H1 (cell line): ENCODE results near the gene ZNF302. TPM values are rescaled to one million over a fixed set of nuclear protein-coding genes. Genes with fewer than 3 reads are reported as not detected.

Experiments used
- CTCF ChIA-PET: fragments of 300-600 bp; sonication (Branson Sonifier 250); formaldehyde crosslinking; loops from one replicate; lab custom pipeline; 2021; ENCODE audit not compliant: partially characterized antibody; lab: Charles Lee
- POLR2A ChIA-PET: fragments of 300-600 bp; sonication (Branson Sonifier 250); formaldehyde crosslinking; loops from one replicate; lab custom pipeline; 2021; ENCODE audit warnings: inconsistent platforms; ENCODE audit not compliant: partially characterized antibody; lab: Charles Lee
- DNase-seq, 2 experiments: peaks; one replicate each; pipeline versions ENCODE4 v3.0.0 to v3.0.0-alpha.2; 2010 to 2022; ENCODE audit warnings: low spot score in 2 of 2, low read depth in 1 of 2, mixed read lengths in 1 of 2
- FAIRE-seq: peaks from 2 replicates; lab custom pipeline; 2011; peaks lifted over from hg19 to GRCh38; lab: Jason Lieb, UNC
- H2AFZ ChIP-seq: 2 replicates; pipeline ENCODE4 v1.8.1; 2012; ENCODE audit warnings: low read length, inconsistent platforms
- H2AK5ac ChIP-seq: 2 replicates; pipeline ENCODE4 v1.6.1; 2013; ENCODE audit warnings: low read depth, low read length
- H2BK120ac ChIP-seq: replicated peaks from 2 replicates; pipeline ENCODE3; 2013; ENCODE audit warnings: low read depth, low read length, inconsistent platforms
- H2BK12ac ChIP-seq: 2 replicates; pipeline ENCODE4 v1.6.1; 2013; ENCODE audit warnings: low read depth, low read length
- H2BK15ac ChIP-seq: 2 replicates; pipeline ENCODE4 v1.6.1; 2013; ENCODE audit warnings: low read length
- H2BK20ac ChIP-seq: 2 replicates; pipeline ENCODE4 v1.6.1; 2013; ENCODE audit warnings: low read length
- H2BK5ac ChIP-seq: 2 replicates; pipeline ENCODE4 v1.6.1; 2013; ENCODE audit warnings: low read depth, low read length
- H3K14ac ChIP-seq: 2 replicates; pipeline ENCODE4 v1.6.1; 2013; ENCODE audit warnings: inconsistent platforms; ENCODE audit not compliant: insufficient read length
- H3K18ac ChIP-seq: 2 replicates; pipeline ENCODE4 v1.6.1; 2013; ENCODE audit warnings: low read length; ENCODE audit errors: extremely low read depth
- H3K23ac ChIP-seq: 2 replicates; pipeline ENCODE4 v1.6.1; 2013; ENCODE audit warnings: inconsistent platforms; ENCODE audit not compliant: insufficient read length
- H3K23me2 ChIP-seq: 2 replicates; pipeline ENCODE4 v1.6.1; 2013; ENCODE audit warnings: low read depth, low read length
- H3K27ac ChIP-seq: 2 replicates; pipeline ENCODE4 v1.6.1; 2011; ENCODE audit warnings: low read depth, low read length, inconsistent platforms
- H3K27me3 ChIP-seq, 4 experiments: replicated peaks in 1 of 4; 1 replicate in 1 of 4; 2 replicates in 3 of 4; pipeline versions ENCODE4 v1.6.1 to v1.8.1; 2011 to 2013; ENCODE audit warnings: low read length in 3 of 4, mild to moderate bottlenecking in 3 of 4, inconsistent platforms in 2 of 4, mixed read lengths in 2 of 4, moderate library complexity in 1 of 4; ENCODE audit not compliant: control insufficient read depth in 3 of 4, insufficient read depth in 3 of 4; ENCODE audit errors: extremely low read depth in 1 of 4
- H3K36me3 ChIP-seq, 4 experiments: 2 replicates each; pipeline versions ENCODE4 v1.6.1 to v1.8.1; 2011 to 2013; ENCODE audit warnings: mild to moderate bottlenecking in 4 of 4, low read length in 3 of 4, moderate library complexity in 2 of 4, control low read depth in 1 of 4, inconsistent platforms in 1 of 4; ENCODE audit not compliant: insufficient read depth in 4 of 4, control insufficient read depth in 2 of 4
- H3K4ac ChIP-seq: replicated peaks from 2 replicates; pipeline ENCODE3; 2013; ENCODE audit warnings: low read length, low read depth, mixed read lengths, inconsistent platforms; ENCODE audit not compliant: insufficient read length
- H3K4me1 ChIP-seq, 4 experiments: replicated peaks in 1 of 4; 1 replicate in 1 of 4; 2 replicates in 3 of 4; pipeline versions ENCODE4 v1.6.1 to v1.8.1; 2011 to 2013; ENCODE audit warnings: low read length in 3 of 4, inconsistent platforms in 2 of 4, mixed read lengths in 1 of 4; ENCODE audit not compliant: insufficient read depth in 4 of 4, control insufficient read depth in 3 of 4
- H3K4me2 ChIP-seq, 2 experiments: 2 replicates each; pipeline versions ENCODE4 v1.6.1 to v1.8.1; 2011 to 2013; ENCODE audit warnings: low read depth in 2 of 2, low read length in 2 of 2, control low read depth in 1 of 2, inconsistent platforms in 1 of 2, mild to moderate bottlenecking in 1 of 2; ENCODE audit not compliant: insufficient read depth in 1 of 2
- H3K4me3 ChIP-seq, 4 experiments: fragments of 200-600, 300-600 bp in 1 of 4; sonication (generic), shearing (Covaris generic), sonication (Bioruptor Twin) in 1 of 4; 2 replicates each; pipeline versions ENCODE4 v1.5.1 to v1.8.1; 2011 to 2016; ENCODE audit warnings: low read length in 4 of 4, low read depth in 3 of 4, control low read depth in 2 of 4, inconsistent platforms in 2 of 4, mild to moderate bottlenecking in 2 of 4, mixed read lengths in 1 of 4, moderate library complexity in 1 of 4; ENCODE audit not compliant: insufficient read depth in 2 of 4; ENCODE audit errors: extremely low read depth in 1 of 4
- H3K56ac ChIP-seq: replicated peaks from 2 replicates; pipeline ENCODE3; 2013; ENCODE audit warnings: low read depth, mild to moderate bottlenecking, mixed read lengths, low read length, inconsistent platforms; ENCODE audit not compliant: insufficient read length
- H3K79me1 ChIP-seq: 2 replicates; pipeline ENCODE4 v1.6.1; 2013; ENCODE audit warnings: low read depth, low read length, control low read depth
- H3K79me2 ChIP-seq, 2 experiments: 2 replicates each; pipeline versions ENCODE4 v1.6.1 to v1.8.1; 2012 to 2013; ENCODE audit warnings: low read length in 2 of 2, mild to moderate bottlenecking in 2 of 2, inconsistent platforms in 1 of 2; ENCODE audit not compliant: insufficient read depth in 2 of 2, control insufficient read depth in 1 of 2
- H3K9ac ChIP-seq, 4 experiments: replicated peaks in 1 of 4; 1 replicate in 1 of 4; 2 replicates in 3 of 4; pipeline versions ENCODE4 v1.6.1 to v1.8.1; 2011 to 2013; ENCODE audit warnings: low read depth in 3 of 4, low read length in 3 of 4, control low read depth in 2 of 4, mild to moderate bottlenecking in 2 of 4, moderate library complexity in 2 of 4, inconsistent platforms in 1 of 4; ENCODE audit errors: extremely low read depth in 1 of 4
- H3K9me3 ChIP-seq, 2 experiments: 2 replicates each; pipeline versions ENCODE4 v1.6.1 to v1.8.1; 2012 to 2013; ENCODE audit warnings: mild to moderate bottlenecking in 2 of 2, moderate library complexity in 2 of 2, control low read depth in 1 of 2, inconsistent platforms in 1 of 2, low read depth in 1 of 2, low read length in 1 of 2, mixed read lengths in 1 of 2; ENCODE audit not compliant: insufficient read depth in 2 of 2
- H4K20me1 ChIP-seq, 2 experiments: replicated peaks in 1 of 2; 2 replicates each; pipeline versions ENCODE3 to v1.8.1; 2011 to 2013; ENCODE audit warnings: inconsistent platforms in 2 of 2, low read length in 2 of 2, mild to moderate bottlenecking in 1 of 2; ENCODE audit not compliant: insufficient read depth in 2 of 2, control insufficient read depth in 1 of 2
- H4K5ac ChIP-seq: 2 replicates; pipeline ENCODE4 v1.6.1; 2013; ENCODE audit warnings: low read length, low read depth, mixed read lengths, inconsistent platforms; ENCODE audit not compliant: insufficient read length
- H4K8ac ChIP-seq: 2 replicates; pipeline ENCODE4 v1.8.0; 2013; ENCODE audit warnings: mild to moderate bottlenecking, moderate library complexity, low read length, inconsistent platforms; ENCODE audit not compliant: insufficient read depth; ENCODE audit errors: extremely low read depth
- H4K91ac ChIP-seq: replicated peaks from 2 replicates; pipeline ENCODE3; 2013; ENCODE audit warnings: low read length, mixed read lengths, inconsistent platforms; ENCODE audit not compliant: insufficient read length
- ASH2L ChIP-seq: fragments of 200-600, 300-600 bp; sonication (generic); IDR thresholded peaks from one replicate; pipeline ENCODE4 v1.7.1; 2017; ENCODE audit warnings: low read length
- CHD1 ChIP-seq: IDR thresholded peaks from 2 replicates; pipeline ENCODE4 v1.6.1; 2012; ENCODE audit warnings: low read depth, low read length, improper control_type of control experiment
- CHD2 ChIP-seq: IDR thresholded peaks from 2 replicates; pipeline ENCODE4 v1.6.1; 2012; ENCODE audit warnings: low read length, improper control_type of control experiment
- CREB1 ChIP-seq: IDR thresholded peaks from 2 replicates; pipeline ENCODE4 v1.6.1; 2012; ENCODE audit warnings: inconsistent platforms
- FOSL1 ChIP-seq: IDR thresholded peaks from 2 replicates; pipeline ENCODE4 v1.6.1; 2011; ENCODE audit warnings: mild to moderate bottlenecking, low read depth, low read length, moderate library complexity; ENCODE audit not compliant: insufficient read depth
- HDAC6 ChIP-seq: IDR thresholded peaks from one replicate; pipeline ENCODE4 v1.7.1; 2012; ENCODE audit warnings: low read depth, mild to moderate bottlenecking, inconsistent platforms, low read length, moderate library complexity
- KDM1A ChIP-seq: fragments of 200-600, 300-600 bp; sonication (generic); IDR thresholded peaks from 2 replicates; pipeline ENCODE4 v1.7.1; 2016; ENCODE audit warnings: mild to moderate bottlenecking, low read length, borderline replicate concordance
- KDM4A ChIP-seq: IDR thresholded peaks from one replicate; pipeline ENCODE4 v1.7.1; 2012; ENCODE audit warnings: low read depth, mild to moderate bottlenecking, moderate library complexity, low read length, inconsistent platforms; ENCODE audit not compliant: severe bottlenecking
- POLR2AphosphoS5 ChIP-seq: IDR thresholded peaks from 2 replicates; pipeline ENCODE4 v1.6.1; 2011; ENCODE audit warnings: low read depth, low read length
- RBBP5 ChIP-seq: IDR thresholded peaks from 2 replicates; pipeline ENCODE4 v1.7.1; 2012; ENCODE audit warnings: low read depth, mild to moderate bottlenecking, inconsistent platforms, low read length, moderate library complexity, borderline replicate concordance
- SAP30 ChIP-seq: fragments of 300-600 bp; sonication (generic); IDR thresholded peaks from 2 replicates; pipeline ENCODE4 v1.7.1; 2012; ENCODE audit warnings: low read length, moderate library complexity, mild to moderate bottlenecking, inconsistent platforms; ENCODE audit not compliant: insufficient read depth, insufficient replicate concordance
- SIX5 ChIP-seq: IDR thresholded peaks from 2 replicates; pipeline ENCODE4 v1.6.1; 2011; ENCODE audit warnings: mild to moderate bottlenecking, low read depth, low read length
- SP2 ChIP-seq: IDR thresholded peaks from 2 replicates; pipeline ENCODE4 v1.6.1; 2012; ENCODE audit warnings: mild to moderate bottlenecking, low read length, inconsistent platforms
- SRF ChIP-seq: IDR thresholded peaks from 2 replicates; pipeline ENCODE4 v1.6.1; 2011; ENCODE audit warnings: mild to moderate bottlenecking, low read depth, low read length, moderate library complexity
- TAF7 ChIP-seq: optimal IDR thresholded peaks from 2 replicates; pipeline ENCODE3; 2011; ENCODE audit warnings: low read depth, mild to moderate bottlenecking, inconsistent platforms, low read length, moderate library complexity, borderline replicate concordance
- TBP ChIP-seq: IDR thresholded peaks from 2 replicates; pipeline ENCODE4 v1.6.1; 2011; ENCODE audit warnings: low read depth, low read length, improper control_type of control experiment
- WGBS, 2 experiments: shearing (Covaris generic) in 1 of 2; methylation state at CpG; one replicate each; pipeline versions ENCODE4 v1.1.6 to v1.1.7; 2013 to 2015; ENCODE audit warnings: low lambda C conversion rate in 2 of 2, mixed read lengths in 2 of 2, inconsistent platforms in 1 of 2, low coverage in 1 of 2, missing lambda C conversion rate in 1 of 2; ENCODE audit not compliant: insufficient replicate concordance in 2 of 2, insufficient coverage in 1 of 2, insufficient read length in 1 of 2; ENCODE audit errors: extremely low coverage in 1 of 2, missing lambda C conversion rate in 1 of 2; 5-methylcytosine and 5-hydroxymethylcytosine counted together
- polyA plus RNA-seq, 7 experiments: library from polyadenylated mRNA; depleted of rRNA in 3 of 7; stranded (reverse) in 5 of 7; unstranded in 2 of 7; fragments of >200 nt in 5 of 7; fragments of 200-250 nt in 2 of 7; gene quantifications; 1 replicate in 5 of 7; 2 replicates in 1 of 7; 4 replicates in 1 of 7; pipeline versions ENCODE4 v1.2.1 to v1.2.3, GENCODE V29; 2011 to 2013; ENCODE audit warnings: missing spikeins in 2 of 7, mixed read lengths in 2 of 7
- total RNA-seq: library from RNA; stranded (reverse); fragmentation: NEBNext Ultra II Directional; extraction: Animal tissue kit (Norgen Biotek cat#: 25700); gene quantifications from 2 replicates; pipeline ENCODE4 v1.2.1, GENCODE V29; 2021

ZNF302 gene
- total and polyA plus RNA-seq, 2 of the 8 experiments (the other 6 are each of a cell fraction or from before 2014, with no cell fraction given): 9.1 to 20.4 TPM

- WGBS, 2 experiments: 88% methylated on average over 3 of the region's 3 CpGs; no CpG with 5 or more reads in 1 of the 2 experiments
- CTCF ChIA-PET: interaction anchor here (5.5 kb wide), 1 partner anchor 21 kb away, joined by 31 read pairs; no protein-coding TSS in a partner anchor
- no peak for FAIRE-seq
- Histone ChIP-seq H3K18ac (no peak overlapping the region), H4K20me1 (no peaks in the 10 kb centered on the region), H2BK12ac (no peak overlapping the region), H3K27me3 (no peaks in the 10 kb centered on the region), H3K4me2 (no peak overlapping the region), H2BK120ac (no peak overlapping the region), H3K4me1 (no peaks in the 10 kb centered on the region), H4K5ac (no peak overlapping the region), H3K9ac (no peak overlapping the region), H2BK20ac (no peak overlapping the region), H3K79me2 (no peaks in the 10 kb centered on the region), H2AFZ (no peak overlapping the region), H3K23ac (no peak overlapping the region), H3K23me2 (no peaks in the 10 kb centered on the region), H2BK5ac (no peak overlapping the region), H2BK15ac (no peak overlapping the region), H3K9me3 (peaks cover 0 to 6% of the 10 kb centered on the region in 2 experiments; a peak in 2 of 4 replicates), H3K4me3 (no peak overlapping the region), H3K79me1 (no peaks in the 10 kb centered on the region), H3K27ac (no peak overlapping the region), H3K56ac (no peak overlapping the region), H2AK5ac (no peak overlapping the region), H3K36me3 (no peaks in the 10 kb centered on the region), H4K91ac (no peak overlapping the region), H3K14ac (no peak overlapping the region), H4K8ac (no peak overlapping the region), H3K4ac (no peak overlapping the region)
- POLR2A ChIA-PET: interaction anchor here (1.0 kb wide), 1 partner anchor 17 kb away, joined by 3 read pairs; no protein-coding TSS in a partner anchor
- DNase-seq: no peak
- TF ChIP-seq SAP30 (no peak), RBBP5 (no peak), CHD1 (no peak), FOSL1 (no peak), SP2 (no peak), TBP (no peak), CREB1 (no peak), SRF (no peak), TAF7 (no peak), ASH2L (no peak), CHD2 (no peak), POLR2AphosphoS5 (no peak), SIX5 (no peak), KDM1A (no peak), KDM4A (no peak), HDAC6 (no peak)
Observed at GRCh38 chr19:34661357-34661756, 16.1 kb upstream of the ZNF302 start.
